HEK293T (cell line): ENCODE results near the gene BAIAP2.

Experiments
- ARNT ChIP-seq: fragments of 450-650 bp; IDR thresholded peaks from 2 replicates; pipeline ENCODE4 v1.6.1; 2017; ENCODE audit warnings: mild to moderate bottlenecking
- BHLHE40 ChIP-seq: fragments of 450-650 bp; IDR thresholded peaks from 2 replicates; pipeline ENCODE4 v1.6.1; 2016; ENCODE audit warnings: mild to moderate bottlenecking, moderate library complexity, borderline replicate concordance
- ELF4 ChIP-seq: fragments of 450-650 bp; IDR thresholded peaks from 2 replicates; pipeline ENCODE4 v1.6.1; 2017; ENCODE audit warnings: antibody characterized with exemption
- FOXM1 ChIP-seq: fragments of 450-650 bp; IDR thresholded peaks from 2 replicates; pipeline ENCODE4 v1.6.1; 2017; ENCODE audit warnings: mild to moderate bottlenecking, borderline replicate concordance
- HDGF ChIP-seq: fragments of 450-650 bp; IDR thresholded peaks from 2 replicates; pipeline ENCODE4 v1.6.1; 2017; ENCODE audit warnings: antibody characterized with exemption, borderline replicate concordance
- L3MBTL2 ChIP-seq: fragments of 450-650 bp; conservative IDR thresholded peaks from 2 replicates; pipeline ENCODE4 v1.6.1; 2016; ENCODE audit warnings: mild to moderate bottlenecking
- NFRKB ChIP-seq: fragments of 450-650 bp; IDR thresholded peaks from 2 replicates; pipeline ENCODE4 v1.6.1; 2016; ENCODE audit warnings: mild to moderate bottlenecking, moderate library complexity
- PKNOX1 ChIP-seq: fragments of 450-650 bp; IDR thresholded peaks from 2 replicates; pipeline ENCODE4 v1.6.1; 2016
- SP1 ChIP-seq: fragments of 450-650 bp; IDR thresholded peaks from 2 replicates; pipeline ENCODE4 v1.6.1; 2017
- SUZ12 ChIP-seq: fragments of 450-650 bp; IDR thresholded peaks from 2 replicates; pipeline ENCODE4 v1.6.1; 2016; ENCODE audit warnings: mild to moderate bottlenecking

- TF ChIP-seq ELF4: no peak
- TF ChIP-seq ARNT: no peak
- TF ChIP-seq SP1: no peak
- TF ChIP-seq FOXM1: no peak
- TF ChIP-seq PKNOX1: no peak
- no peak for TF ChIP-seq SUZ12
- TF ChIP-seq NFRKB: no peak
- no peak for TF ChIP-seq L3MBTL2
- TF ChIP-seq BHLHE40: no peak
- no peak for TF ChIP-seq HDGF
These were observed 24.0 kb upstream of the BAIAP2 start for GRCh38 chr17:81010935-81011334.
